NCI-H2107 treated with DMSO at 0.1 percent for 48 hours (cell line): ENCODE results near the gene CFHR1.

Source experiments
- DNase-seq: peaks from one replicate; lab custom pipeline; 2025; ENCODE audit not compliant: unreplicated experiment; lab: John Stamatoyannopoulos, UW

Gene CFHR1

DNA sequence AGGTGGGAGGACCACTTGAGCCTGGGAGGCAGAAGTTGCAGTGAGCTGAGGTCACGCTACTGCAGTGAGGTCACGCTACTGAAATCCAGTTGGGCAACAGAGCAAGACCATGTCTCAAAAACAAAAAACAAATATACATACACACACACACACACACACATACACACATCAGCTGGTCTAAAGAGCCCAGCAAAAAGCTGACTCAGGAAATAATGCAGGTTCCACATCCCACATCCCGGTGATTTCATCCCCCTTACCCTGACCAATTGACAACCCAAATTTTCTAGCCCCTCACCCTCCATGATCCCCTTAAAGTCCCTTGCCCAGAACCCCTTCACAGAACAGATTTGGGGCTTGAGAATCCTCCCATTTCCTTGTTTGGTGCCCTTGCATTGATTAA, 56.4 kb downstream of the CFHR1 start:
- DNase-seq, result no peak

DNA sequence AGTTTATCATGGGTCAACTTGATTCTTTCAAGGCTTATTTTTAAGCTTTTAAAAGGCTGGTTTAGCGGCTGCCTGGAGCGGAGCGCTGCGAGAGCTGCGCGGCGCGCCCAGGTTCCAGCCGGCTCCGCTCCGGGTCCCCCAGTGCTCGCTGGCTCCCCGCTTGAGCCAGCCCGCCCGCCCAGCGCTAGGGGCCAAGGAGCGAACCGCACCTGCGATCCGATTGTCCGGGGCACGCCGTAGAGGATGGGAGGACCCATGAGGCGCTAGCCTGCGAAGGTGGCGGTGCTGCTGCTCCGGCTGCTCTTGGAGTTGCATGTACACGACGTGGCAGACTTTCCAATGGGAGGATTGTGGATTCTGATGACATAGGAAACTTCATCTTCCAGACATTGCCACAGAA, 58.4 kb downstream of the CFHR1 start:
- no peak for DNase-seq
